Measurements from ENCODE around the gene CDK13. TPM values are rescaled to one million over a fixed set of nuclear protein-coding genes. Genes with fewer than 3 reads are reported as not detected.

The CDK13 gene
- total RNA-seq, 1 donor from 2014 or later: 24.1 TPM

DNA sequence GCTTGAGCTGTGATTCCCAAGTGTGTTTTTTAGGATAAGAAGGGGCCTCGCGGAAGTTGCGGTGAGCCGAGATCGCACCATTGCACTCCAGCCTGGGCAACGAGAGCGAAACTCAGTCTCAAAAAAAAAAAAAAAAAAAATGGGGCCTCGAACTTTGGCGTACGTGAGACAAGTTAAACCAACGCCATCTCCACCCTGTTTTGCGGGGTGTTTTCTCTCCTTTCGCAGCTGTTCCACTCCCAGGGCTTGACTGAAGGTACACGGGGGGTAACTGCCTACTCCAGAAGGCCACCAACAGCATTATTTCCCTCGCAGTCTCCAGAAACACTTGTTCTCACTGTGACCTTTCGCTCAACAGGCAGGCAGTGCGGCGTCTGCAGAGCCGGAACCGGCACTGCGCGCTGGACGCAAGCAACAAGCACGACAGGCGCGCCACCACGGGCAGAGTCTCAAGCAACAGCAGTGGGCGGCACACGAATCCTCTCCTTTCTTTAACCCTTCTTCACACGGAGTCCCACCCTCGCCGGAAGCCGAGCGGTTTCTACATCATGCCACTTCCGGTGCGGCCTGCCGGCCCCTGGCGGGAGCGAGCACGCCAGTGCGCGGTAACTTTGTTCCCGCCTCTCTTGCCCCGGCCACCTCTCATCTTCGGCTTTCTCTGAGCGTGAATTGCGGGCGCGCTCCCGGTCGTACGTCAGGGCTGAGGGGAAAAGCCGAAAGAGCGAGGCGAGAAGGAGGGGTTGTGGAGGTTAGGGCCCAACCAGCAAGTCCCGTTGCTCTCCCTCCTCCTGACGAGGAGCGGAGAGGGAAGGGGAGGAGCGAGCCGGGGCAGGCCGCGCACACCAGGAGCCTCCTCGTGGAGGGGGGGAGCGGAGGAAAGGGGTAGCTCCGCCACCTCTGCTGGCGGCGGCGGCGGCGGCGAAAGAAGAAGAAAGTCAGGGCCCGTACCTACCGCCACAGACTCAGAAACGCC is 814 bp upstream of the CDK13 start:
- DNase-seq (ENCODE audit: low spot score) (peak; percentile 99), ATAC-seq (peak; percentile 83)

DNA sequence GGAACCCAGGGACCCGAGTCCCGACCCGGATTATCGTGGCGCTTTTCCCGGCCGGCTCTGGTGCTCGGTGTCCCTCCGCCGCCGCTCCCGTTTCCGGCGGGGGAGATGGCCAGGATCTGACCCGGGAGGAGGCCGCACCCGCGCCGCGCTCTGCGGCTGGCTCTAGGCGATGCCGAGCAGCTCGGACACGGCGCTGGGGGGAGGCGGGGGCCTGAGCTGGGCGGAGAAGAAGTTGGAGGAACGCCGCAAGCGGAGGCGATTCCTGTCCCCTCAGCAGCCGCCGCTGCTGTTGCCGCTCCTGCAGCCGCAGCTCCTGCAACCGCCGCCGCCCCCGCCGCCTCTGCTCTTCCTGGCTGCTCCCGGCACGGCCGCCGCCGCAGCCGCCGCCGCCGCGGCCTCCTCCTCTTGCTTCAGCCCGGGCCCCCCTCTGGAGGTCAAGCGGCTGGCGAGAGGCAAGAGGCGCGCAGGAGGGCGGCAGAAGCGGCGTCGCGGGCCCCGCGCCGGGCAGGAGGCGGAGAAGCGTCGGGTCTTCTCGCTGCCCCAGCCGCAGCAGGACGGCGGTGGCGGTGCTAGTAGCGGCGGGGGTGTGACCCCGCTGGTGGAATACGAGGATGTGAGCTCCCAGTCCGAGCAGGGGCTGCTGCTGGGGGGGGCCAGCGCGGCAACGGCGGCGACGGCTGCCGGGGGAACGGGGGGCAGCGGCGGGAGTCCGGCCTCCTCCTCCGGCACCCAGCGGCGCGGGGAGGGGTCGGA is 593 bp downstream of the CDK13 start:
- DNase-seq (ENCODE audit: low spot score): no peak
- peak; percentile 11 for ATAC-seq

DNA sequence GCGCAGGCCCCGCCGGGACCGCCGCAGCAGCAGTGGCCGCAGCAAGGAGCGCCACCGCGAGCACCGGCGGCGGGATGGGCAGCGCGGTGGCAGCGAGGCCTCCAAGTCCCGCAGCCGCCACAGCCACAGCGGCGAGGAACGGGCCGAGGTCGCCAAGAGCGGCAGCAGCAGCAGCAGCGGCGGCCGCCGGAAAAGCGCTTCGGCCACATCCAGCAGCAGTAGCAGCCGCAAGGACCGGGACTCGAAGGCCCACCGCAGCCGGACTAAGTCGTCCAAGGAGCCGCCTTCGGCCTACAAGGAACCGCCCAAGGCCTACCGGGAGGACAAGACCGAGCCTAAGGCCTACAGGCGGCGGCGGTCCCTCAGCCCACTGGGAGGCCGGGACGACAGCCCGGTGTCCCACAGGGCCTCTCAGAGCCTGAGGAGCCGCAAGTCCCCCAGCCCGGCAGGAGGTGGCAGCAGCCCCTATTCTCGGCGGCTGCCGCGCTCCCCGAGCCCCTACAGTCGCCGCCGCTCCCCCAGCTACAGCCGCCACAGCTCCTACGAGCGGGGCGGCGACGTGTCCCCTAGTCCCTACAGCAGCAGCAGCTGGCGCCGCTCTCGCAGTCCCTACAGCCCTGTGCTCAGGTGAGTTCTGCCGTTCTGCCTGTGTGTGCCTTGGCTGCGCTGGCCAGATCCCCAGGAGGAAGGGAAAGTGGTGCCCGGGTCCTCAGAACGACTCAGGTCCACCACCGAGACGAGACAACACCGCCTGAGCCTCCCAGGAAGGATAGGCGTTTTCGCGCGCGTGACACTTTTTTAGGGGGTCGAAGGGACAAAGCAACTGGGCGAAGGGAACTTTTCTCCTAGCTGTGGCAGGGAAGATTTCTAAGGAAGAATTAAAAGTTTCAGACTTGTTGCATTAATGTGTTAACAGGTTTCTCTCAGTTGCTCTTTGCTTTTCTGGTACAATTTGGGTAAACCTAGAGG is 1.5 kb downstream of the CDK13 start:
- DNase-seq (ENCODE audit: low spot score) (peak; percentile 69), ATAC-seq (peak; percentile 25)

DNA sequence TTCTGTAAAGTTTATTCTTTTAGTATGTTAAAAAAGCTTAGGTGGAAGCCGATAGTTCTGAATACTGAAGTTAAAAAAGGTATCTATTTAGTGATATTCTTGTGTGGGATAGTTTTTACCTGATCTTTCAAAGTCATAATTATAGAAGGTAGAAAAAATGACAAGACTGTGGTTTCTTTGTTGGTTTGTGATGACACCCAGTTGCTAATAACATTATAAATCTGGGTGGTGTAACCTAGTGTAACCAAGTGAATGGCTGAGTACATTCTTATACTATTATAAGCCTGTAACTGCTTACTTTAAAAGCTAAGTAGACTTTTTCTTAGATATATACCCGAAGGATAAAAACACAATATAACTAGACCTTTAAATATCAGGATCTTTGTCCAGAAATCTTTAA is 2.3 kb downstream of the CDK13 start:
- DNase-seq (ENCODE audit: low spot score) (no peak), ATAC-seq (no peak)

DNA sequence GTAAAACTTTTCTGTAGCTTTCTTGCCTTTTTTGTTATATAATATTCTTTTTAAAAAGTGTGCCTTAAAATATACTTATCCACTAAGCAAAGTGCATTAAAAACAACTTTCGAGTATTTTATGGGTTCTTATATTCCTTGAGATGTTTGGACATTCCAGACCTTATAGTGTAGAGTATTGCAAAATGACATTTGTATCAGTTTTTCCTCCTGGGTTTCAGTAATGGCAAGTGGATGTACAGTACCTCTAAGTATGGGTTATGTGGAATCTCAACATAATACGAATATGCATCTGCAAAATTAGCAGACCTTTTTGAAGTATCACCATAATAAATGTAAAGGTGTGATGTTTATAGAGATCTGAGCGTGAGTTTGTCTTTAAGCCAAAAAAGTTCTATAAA is 2.7 kb downstream of the CDK13 start:
- no peak for ATAC-seq
- no peak for DNase-seq (ENCODE audit: low spot score)

DNA sequence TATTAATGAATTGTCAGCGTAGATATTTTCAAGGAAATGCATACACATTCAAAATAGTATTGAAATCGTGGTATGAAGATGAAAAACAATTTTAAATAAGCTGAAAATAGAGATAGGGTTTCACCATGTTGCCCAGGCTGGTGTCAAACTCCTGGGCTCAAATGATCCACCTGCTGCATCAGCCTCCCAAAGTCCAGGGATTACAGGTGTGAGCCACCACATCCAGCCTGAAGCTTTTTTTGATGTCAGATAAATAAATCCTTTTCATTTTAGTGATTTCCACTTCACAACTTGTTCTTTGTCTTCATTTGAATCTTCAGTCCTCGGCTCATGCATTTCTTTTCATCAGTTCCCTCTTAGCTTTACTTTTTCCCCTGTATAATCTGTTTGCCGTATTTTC is 4.6 kb downstream of the CDK13 start:
- no peak for DNase-seq (ENCODE audit: low spot score)
- ATAC-seq: no peak

DNA sequence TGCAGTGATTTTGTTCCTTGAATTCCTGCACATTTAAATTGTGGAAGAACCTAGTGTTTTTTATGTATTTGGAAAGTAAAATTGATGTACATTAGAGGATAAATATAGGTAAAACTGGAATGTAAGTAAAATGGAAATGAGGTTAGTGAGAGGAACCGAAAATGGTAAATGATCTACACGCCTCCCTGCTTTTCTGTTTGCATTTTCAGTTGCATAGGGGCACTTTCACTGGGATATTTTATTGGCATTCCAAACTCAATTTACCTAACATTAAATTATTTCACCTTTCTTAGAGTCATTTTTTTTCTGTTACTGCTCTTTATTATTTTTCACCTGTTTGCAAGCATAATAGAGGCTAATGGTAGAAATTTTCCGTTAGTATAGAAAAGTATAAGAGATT is 8.0 kb downstream of the CDK13 start:
- DNase-seq (ENCODE audit: low spot score) (no peak), ATAC-seq (no peak)

DNA sequence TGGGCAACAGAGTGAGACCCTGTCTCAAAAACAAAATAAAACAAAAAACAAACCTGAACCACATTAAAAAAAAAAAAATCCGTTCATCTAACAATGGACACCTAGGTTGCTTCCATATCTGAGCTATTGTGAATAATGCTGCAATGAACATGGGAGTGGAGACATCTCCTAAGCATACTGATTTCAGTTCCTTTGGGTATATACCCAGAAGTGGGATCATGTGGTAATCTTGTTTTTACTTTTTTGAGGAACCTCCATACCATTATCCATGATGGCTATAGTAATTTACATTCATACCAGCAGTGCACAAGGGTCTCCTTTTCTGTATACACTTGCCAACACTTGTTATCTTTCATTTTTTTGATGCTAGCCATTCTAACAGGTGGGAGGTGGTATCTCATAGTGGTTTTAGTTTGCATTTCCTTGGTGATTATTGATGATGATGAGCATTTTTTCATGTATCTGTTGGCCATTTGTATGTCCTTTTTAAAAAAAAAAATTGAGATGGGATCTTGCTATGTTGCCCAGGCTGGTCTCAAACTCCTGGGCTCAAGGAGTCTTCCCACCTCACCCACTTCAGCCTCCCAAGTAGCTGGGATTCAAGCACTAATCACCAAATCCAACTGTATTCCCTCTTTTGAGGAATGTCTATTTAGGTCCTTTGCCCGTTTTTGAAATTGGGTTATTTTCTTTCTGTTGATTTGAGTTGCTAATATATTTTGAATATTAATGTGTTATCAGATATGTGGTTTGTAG is 17.5 kb downstream of the CDK13 start:
- DNase-seq (ENCODE audit: low spot score): no peak
- ATAC-seq: no peak

DNA sequence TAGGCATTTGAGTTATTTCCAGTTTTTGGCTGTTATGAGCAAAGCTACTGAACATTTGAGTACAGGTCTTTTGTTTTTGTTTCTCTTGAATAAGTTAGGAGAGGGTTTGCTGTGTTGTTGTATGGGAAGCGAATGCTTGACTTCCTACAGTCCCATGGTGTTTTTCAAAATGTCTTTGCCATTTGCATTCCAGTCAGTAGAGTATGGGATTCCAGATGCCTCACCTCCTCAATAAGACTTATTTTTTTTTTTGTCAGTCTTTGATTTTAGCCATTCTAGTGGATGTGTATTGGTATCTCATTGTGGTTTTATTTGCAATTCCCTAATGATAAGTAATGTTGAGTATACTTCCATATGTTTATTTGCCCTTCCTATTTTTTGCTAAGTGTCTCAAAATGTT is 19.4 kb downstream of the CDK13 start:
- no peak for ATAC-seq

DNA sequence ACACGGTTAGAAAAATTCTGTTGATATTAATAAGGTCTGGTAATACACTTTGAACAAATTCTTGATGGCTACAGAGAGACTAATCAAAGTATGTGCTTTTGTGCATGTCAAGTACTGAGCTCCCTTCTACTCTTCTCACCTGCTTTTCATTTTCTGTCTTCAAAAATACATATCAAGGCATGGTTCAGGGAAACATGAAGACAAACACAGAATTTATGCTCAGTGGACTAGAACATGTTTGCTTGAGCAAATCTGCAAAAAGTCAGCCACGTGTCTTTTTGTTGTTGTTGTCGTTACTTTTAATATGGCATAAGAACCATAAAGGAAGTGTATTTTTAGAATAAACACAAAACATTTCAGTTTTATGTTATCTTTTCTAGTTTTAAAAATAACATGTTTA is 21.9 kb downstream of the CDK13 start:
- no peak for DNase-seq (ENCODE audit: low spot score)
- ATAC-seq: no peak

More for the DNA sequence above, 19.4 kb downstream of the CDK13 start:
- DNase-seq (ENCODE audit: low spot score): no peak

DNA sequence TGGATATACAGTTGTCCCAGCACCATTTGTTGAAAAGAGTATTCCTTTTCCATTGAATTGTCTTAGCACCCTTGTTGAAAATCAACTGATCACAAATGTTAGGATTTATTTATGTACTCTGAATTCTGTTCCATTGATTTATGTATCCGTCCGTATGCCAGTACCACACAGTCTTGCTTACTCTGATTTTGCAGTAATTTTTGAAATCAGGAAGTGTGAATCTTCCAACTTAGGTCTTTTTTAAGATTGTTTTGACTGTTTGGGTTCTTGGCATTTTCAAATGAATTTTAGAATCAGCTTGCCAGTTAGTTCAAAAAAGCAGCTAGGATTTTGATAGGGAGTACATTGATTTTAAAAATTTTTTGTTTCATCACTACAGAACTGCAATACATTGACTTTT is 23.7 kb downstream of the CDK13 start:
- DNase-seq (ENCODE audit: low spot score) (no peak), ATAC-seq (no peak)

DNA sequence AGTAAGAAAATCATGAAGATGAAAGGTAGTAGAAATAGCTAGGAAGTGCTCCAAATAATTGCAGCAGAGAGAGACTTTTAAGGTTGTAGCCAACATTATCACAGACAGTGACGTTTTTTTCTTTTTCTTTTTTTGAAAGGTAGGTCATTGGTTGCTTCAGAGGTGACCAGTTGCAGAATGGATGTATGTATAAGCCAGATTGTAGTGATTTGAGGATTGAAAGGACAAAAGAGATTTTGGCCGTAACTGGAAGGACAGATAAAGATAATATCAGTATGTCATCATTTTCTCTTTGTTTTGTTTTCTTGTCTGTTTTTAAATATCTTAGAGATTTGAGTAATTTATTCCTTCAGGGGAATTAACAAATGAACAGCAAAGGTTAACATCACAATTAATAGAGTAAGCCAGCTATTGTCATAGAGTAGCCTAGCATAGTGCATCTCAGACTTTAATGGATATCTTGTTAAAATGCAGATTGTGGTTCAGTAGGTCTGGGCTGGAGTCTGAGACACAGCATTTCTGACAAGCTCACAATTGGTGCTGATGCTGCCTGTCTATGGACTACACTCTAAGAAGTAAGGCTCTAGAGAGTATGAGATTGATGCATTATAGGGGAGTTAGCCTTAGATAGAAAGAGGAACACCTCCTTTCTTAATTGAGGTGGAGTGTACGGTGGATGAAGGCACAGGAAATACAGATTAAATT is 28.3 kb downstream of the CDK13 start:
- no peak for ATAC-seq
- DNase-seq (ENCODE audit: low spot score): no peak

DNA sequence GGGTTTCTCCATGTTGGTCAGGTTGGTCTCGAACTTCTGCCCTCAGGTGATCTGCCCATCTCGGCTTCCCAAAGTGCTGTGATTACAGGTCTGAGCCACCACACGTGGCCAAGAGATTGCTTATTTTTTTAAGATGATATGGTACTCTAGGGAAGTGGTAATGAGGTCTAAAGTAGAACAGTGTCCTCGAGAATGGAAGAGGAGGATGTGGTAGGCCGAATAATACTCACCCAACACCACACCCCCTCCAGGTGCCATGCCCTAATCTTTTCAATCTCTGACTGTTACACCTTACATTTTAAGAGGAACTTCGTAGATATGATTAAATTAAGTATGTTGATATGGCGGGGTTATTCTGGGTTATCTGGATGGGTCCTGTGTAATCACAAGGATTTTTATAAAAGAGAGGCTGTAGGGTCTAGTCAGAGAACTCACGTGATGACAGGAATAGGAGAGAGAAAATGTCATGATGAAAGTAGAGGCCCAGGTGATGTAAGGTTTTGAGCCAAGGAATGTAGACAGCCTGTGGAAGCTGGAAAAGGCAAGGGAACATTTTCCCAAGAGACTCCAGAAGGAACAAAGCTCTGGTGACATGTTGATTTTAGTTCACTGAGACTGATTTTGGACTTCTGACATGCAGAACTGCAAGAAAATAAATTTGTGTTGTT is 29.5 kb downstream of the CDK13 start:
- no peak for ATAC-seq
- DNase-seq (ENCODE audit: low spot score): no peak

DNA sequence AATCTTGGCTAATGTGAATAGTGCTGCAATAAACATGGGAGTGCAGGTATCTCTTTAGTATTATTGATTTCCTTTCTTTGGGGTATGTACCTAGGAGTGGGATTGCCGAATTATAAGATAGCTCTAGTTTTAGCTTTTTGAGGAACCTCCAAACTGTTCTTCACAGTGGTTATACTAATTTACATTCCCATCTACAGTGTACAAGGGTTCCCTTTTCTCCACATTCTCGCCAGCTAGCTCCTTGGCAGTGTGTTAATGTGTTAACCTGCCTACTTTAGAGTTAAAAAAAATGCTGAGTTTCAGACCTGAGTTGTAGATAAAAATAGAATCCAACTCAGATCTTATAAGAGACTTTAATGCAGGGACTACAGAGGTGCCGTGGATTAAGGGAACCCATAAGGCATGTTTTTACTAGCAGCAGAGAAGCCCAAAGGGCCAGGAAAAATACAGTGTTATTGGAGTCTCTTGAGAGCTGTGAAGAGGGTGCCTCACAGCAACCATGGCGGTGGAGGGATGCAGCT is 35.4 kb downstream of the CDK13 start:
- no peak for ATAC-seq
- DNase-seq (ENCODE audit: low spot score): no peak

DNA sequence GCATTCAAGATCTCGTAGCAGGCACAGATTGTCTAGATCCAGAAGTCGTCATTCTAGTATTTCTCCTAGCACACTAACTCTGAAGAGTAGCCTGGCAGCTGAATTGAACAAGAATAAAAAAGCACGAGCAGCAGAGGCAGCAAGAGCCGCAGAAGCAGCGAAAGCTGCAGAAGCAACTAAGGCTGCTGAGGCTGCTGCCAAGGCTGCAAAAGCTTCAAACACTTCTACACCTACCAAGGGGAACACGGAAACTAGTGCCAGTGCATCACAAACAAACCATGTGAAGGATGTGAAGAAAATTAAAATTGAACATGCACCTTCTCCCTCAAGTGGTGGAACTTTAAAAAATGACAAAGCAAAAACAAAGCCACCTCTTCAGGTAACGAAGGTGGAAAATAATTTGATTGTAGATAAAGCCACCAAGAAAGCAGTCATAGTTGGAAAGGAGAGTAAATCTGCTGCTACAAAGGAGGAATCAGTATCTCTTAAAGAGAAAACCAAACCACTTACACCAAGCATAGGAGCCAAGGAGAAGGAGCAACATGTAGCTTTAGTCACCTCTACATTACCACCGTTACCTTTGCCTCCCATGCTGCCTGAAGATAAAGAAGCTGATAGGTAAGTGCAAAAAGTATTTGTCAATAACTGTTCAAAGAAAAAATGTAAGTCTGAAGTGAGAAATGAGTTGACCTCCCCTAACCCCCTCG is 37.7 kb downstream of the CDK13 start:
- ATAC-seq (no peak), DNase-seq (ENCODE audit: low spot score) (no peak)

DNA sequence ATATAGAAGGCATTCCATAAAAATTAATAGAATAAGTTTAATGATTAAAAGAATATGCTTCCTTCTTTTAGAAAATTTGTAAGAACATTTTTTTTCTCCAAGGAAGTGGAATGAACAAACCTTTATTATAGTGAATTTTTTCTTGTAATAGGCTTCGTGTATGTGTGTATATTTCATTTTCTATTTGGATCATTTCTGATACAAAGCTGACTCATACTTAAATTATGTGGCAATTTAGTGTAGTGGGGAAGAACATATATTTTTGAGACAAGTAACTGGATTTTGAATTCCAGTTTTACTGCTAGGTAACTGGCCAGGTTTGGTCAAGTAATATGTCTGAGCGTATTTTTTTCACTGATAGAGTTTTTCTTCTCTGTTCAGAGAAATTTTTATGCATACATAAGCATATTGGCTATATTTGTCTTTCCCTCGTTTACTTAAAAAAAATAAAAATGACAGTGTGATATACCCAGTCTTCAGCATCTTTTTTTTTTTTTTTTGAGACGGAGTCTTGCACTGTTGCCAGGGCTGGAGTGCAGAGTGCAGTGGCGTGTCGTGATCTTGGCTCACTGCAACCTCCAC is 50.8 kb downstream of the CDK13 start:
- ATAC-seq: no peak

DNA sequence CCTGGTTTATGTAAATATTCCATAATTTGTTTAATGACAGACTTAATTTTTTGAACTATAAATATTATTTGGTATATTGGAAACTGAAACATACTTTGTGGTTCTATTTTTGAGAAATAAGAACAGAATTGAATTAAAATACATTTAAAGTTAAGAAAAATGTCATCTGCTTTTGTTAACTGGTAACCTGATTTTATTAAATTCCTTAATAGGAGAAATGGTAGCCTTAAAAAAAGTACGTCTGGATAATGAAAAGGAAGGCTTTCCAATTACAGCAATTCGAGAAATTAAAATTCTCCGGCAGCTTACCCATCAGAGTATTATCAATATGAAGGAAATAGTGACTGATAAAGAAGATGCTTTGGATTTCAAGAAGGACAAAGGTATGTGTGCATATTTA is 51.6 kb downstream of the CDK13 start:
- DNase-seq (ENCODE audit: low spot score) (no peak), ATAC-seq (no peak)

More for the DNA sequence above, 50.8 kb downstream of the CDK13 start:
- no peak for DNase-seq (ENCODE audit: low spot score)

DNA sequence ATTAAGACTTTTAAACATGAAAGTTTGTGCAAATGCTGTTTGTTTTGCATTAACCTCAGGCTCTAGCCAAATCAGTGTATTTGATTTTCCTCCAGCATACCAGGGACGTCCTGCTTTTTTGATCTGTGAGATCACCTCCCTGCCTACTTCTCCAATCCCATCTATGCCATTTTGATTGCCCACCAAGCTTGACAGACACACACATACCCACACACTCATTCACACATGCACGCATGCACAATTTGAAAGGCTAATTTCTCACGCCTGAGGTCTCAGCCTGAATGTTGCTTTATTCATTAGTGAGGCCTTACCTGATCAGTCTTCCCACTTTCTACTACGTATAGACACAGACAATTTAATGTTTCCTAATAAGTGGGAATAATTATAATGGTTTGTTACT is 53.5 kb downstream of the CDK13 start:
- ATAC-seq (no peak), DNase-seq (ENCODE audit: low spot score) (no peak)

Measured in left lobe of liver (tissue), 2 donors.